NCI-H460 (cell line): ENCODE results near the gene COL17A1. TPM values are rescaled to one million over a fixed set of nuclear protein-coding genes. Genes with fewer than 3 reads are reported as not detected.

ENCODE experiments used
- DNase-seq: peaks from one replicate; pipeline ENCODE4 v3.0.0-alpha.2; 2016; ENCODE audit warnings: low read depth; ENCODE audit errors: extremely low read depth
- total RNA-seq: library from RNA; depleted of rRNA; stranded (reverse); fragments of >200 nt; shearing (Covaris generic); gene quantifications from 2 replicates; pipeline ENCODE4 v1.2.3, GENCODE V29; 2014

COL17A1 gene
- total RNA-seq, 1 experiment from 2014 or later = not detected

GRCh38 chr10:104056619-104057273, 28.9 kb downstream of the COL17A1 start:
- no peak for DNase-seq

GRCh38 chr10:104054430-104054829, 31.2 kb downstream of the COL17A1 start:
- DNase-seq = no peak

- no peak for DNase-seq
Measured at GRCh38 chr10:104053201-104053600, 32.5 kb downstream of the COL17A1 start.

- no peak for DNase-seq
Measured at GRCh38 chr10:104052431-104052830, 33.2 kb downstream of the COL17A1 start.

GRCh38 chr10:104049504-104050250, 36.0 kb downstream of the COL17A1 start:
- no peak for DNase-seq

GRCh38 chr10:104046651-104047050, 39.0 kb downstream of the COL17A1 start:
- DNase-seq = no peak

GRCh38 chr10:104045151-104046089, 40.3 kb downstream of the COL17A1 start:
- DNase-seq = peak; percentile 66

- no peak for DNase-seq
Measured at GRCh38 chr10:104043854-104044253, 41.8 kb downstream of the COL17A1 start.

- DNase-seq = no peak
Measured at GRCh38 chr10:104043185-104043830, 42.4 kb downstream of the COL17A1 start.

GRCh38 chr10:104041891-104042535, 43.7 kb downstream of the COL17A1 start:
- DNase-seq = no peak

- no peak for DNase-seq
Measured at GRCh38 chr10:104040862-104041789, 44.6 kb downstream of the COL17A1 start.

- DNase-seq = no peak
Measured at GRCh38 chr10:104040382-104040781, 45.3 kb downstream of the COL17A1 start.

GRCh38 chr10:104038958-104039752, 46.5 kb downstream of the COL17A1 start:
- DNase-seq = no peak

GRCh38 chr10:104038537-104038936, 47.1 kb downstream of the COL17A1 start:
- no peak for DNase-seq

GRCh38 chr10:104037261-104037951, 48.3 kb downstream of the COL17A1 start:
- DNase-seq = no peak

- no peak for DNase-seq
Measured at GRCh38 chr10:104036518-104037260, 49.0 kb downstream of the COL17A1 start.

- no peak for DNase-seq
Measured at GRCh38 chr10:104036069-104036384, 49.7 kb downstream of the COL17A1 start.
